Activated effector memory CD4-positive, alpha-beta T cell treated with Interleukin-2 at 50 U/mL for 16 hours (primary cell): ENCODE results near the gene REEP1.

Source experiments
- DNase-seq: peaks from one replicate; pipeline ENCODE4 v3.0.0-alpha.2; 2020

Gene REEP1

GRCh38 chr2:86193901-86194567 is 143.4 kb downstream of the REEP1 start:
- DNase-seq: no peak

GRCh38 chr2:86189782-86190416 is 147.5 kb downstream of the REEP1 start:
- no peak for DNase-seq

GRCh38 chr2:86186431-86186830 is 151.0 kb downstream of the REEP1 start:
- DNase-seq: no peak

- no peak for DNase-seq
These were observed 151.8 kb downstream of the REEP1 start for GRCh38 chr2:86185517-86186212.

- DNase-seq: no peak
These were observed 160.8 kb downstream of the REEP1 start for GRCh38 chr2:86176597-86176996.

- no peak for DNase-seq
These were observed 161.6 kb downstream of the REEP1 start for GRCh38 chr2:86175828-86176227.

GRCh38 chr2:86174445-86174844 is 163.0 kb downstream of the REEP1 start:
- DNase-seq: no peak

GRCh38 chr2:86172610-86173009 is 164.8 kb downstream of the REEP1 start:
- DNase-seq: no peak

GRCh38 chr2:86171295-86171694 is 166.1 kb downstream of the REEP1 start:
- no peak for DNase-seq

- no peak for DNase-seq
These were observed 167.0 kb downstream of the REEP1 start for GRCh38 chr2:86170449-86170848.
